ENCODE data around the gene FAM110A.
A peak's percentile ranks its signal among the peaks of the same experiment; 100 is the strongest.

The FAM110A gene

DNA sequence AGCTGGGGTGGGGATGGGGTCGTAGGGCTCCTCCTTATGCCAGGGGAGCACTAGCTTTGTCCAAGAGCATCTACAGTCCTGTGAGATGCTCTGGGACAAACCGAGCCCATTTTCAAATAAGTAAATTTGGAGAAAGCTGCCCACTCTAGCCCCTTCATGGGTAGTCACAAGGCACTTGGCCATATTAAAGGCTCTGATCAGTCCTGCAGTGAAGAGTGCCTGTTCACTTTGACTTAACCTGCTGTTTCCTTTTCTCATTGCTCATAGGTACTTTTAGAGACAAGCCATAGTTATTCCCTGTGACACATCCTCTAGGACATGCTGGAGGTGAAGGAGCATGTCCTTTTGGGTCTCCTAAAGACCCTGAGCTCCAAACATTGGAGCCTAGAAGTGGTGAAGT lies 38.4 kb downstream of the FAM110A start:
- Histone ChIP-seq H3K4me3 (ENCODE audit: severe bottlenecking) (no peak overlapping the region), H3K27ac (ENCODE audit: poor library complexity, severe bottlenecking) (no peak overlapping the region), H3K9me3 (ENCODE audit: severe bottlenecking) (no peaks in the 10 kb centered on the region), H3K27me3 (ENCODE audit: insufficient read depth, poor library complexity, severe bottlenecking) (no peaks in the 10 kb centered on the region), H3K36me3 (ENCODE audit: low read depth) (no peaks in the 10 kb centered on the region), H3K4me1 (ENCODE audit: insufficient read depth, poor library complexity, severe bottlenecking) (peaks cover 3% of the 10 kb centered on the region)
- ATAC-seq (ENCODE audit: low read depth) (no peak), DNase-seq (ENCODE audit: low spot score) (no peak)
- TF ChIP-seq, protein P1, sequence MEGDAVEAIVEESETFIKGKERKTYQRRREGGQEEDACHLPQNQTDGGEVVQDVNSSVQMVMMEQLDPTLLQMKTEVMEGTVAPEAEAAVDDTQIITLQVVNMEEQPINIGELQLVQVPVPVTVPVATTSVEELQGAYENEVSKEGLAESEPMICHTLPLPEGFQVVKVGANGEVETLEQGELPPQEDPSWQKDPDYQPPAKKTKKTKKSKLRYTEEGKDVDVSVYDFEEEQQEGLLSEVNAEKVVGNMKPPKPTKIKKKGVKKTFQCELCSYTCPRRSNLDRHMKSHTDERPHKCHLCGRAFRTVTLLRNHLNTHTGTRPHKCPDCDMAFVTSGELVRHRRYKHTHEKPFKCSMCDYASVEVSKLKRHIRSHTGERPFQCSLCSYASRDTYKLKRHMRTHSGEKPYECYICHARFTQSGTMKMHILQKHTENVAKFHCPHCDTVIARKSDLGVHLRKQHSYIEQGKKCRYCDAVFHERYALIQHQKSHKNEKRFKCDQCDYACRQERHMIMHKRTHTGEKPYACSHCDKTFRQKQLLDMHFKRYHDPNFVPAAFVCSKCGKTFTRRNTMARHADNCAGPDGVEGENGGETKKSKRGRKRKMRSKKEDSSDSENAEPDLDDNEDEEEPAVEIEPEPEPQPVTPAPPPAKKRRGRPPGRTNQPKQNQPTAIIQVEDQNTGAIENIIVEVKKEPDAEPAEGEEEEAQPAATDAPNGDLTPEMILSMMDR (IDR thresholded peaks at IDR 0.05; ENCODE audit: poor library complexity, severe bottlenecking) = no peak

DNA sequence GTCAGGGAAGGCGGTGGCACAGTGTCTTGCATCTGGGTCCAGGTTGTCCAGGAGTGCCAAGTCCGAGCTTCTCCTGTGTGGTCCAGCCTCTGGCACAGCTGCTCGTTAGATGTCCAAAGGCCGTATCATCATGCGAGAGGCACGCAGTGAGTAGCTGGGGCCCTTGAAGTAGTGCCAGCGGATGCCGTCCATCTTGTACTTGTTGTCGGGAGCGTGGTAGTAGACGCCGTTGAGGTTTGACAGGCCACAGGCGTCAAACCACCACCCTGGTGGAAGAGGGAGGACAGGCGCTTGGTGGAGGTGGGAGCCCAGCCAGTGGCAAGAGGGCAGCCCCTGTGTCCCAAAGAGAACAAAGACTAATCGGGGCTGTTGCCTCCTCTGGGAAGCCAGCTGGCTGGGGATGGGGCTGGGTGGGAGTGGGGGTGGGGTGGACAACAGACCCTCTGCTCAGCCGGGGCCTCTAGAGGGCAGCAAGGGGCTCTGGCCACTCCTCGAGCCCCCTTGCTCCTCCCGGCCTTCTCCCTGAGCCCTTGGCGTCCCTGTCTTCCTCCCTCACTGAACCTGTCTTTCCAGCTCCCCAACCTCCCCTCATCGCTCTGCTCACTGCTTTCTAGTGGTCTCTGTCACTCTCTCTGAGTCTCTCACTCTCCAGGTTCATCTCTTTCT lies 39.5 kb downstream of the FAM110A start:
- H3K4me3 ChIP-seq (ENCODE audit: severe bottlenecking) = no peak overlapping the region

DNA sequence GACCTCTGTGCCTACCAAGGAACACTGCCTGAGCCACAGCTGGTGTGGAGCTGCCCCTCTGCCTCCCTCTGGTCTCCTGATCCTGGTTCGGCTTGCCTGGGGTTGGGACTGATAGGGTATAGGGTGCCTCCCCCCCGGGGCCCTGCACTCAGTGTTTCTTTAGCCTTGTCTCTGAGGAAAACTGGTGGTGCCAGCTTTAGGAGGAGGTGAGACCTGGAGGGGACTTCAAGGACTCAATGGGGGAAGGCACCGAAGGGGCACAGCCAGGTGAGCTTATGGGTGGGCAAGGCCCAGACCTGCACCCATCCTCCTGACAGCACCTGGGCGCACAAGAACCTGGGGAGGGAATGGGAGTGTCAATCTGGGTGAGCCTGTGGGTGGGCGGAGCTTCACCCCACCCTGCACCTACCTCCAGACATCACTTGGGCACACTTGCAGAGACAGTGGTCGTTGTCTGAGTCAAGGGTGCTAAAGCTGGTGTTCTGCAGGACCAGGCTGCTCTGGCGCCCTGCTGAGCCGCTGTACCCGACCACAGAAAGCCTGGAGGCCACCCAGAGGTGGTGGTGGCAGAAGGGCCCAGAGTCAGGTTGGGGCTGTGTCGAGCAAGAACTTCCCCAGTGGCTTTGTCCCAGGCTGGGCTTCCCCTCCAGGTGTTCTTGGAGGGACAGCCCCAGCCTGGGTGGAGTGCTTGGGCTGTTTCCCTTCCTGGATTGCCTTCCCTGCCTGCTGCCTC lies 40.5 kb downstream of the FAM110A start:
- ATAC-seq (ENCODE audit: low read depth) (no peak), DNase-seq (ENCODE audit: low spot score) (no peak)
- Histone ChIP-seq H3K36me3 (ENCODE audit: low read depth) (no peaks in the 10 kb centered on the region), H3K4me3 (ENCODE audit: severe bottlenecking) (no peak overlapping the region), H3K27ac (ENCODE audit: poor library complexity, severe bottlenecking) (no peak overlapping the region), H3K9me3 (ENCODE audit: severe bottlenecking) (no peaks in the 10 kb centered on the region), H3K27me3 (ENCODE audit: insufficient read depth, poor library complexity, severe bottlenecking) (no peaks in the 10 kb centered on the region), H3K4me1 (ENCODE audit: insufficient read depth, poor library complexity, severe bottlenecking) (peaks cover 3% of the 10 kb centered on the region)
- TF ChIP-seq, protein P1 (IDR thresholded peaks at IDR 0.05; ENCODE audit: poor library complexity, severe bottlenecking) = no peak

More for the DNA sequence above, 39.5 kb downstream of the FAM110A start:
- DNase-seq (ENCODE audit: low spot score) (no peak), ATAC-seq (ENCODE audit: low read depth) (no peak)
- H3K27me3 ChIP-seq (ENCODE audit: insufficient read depth, poor library complexity, severe bottlenecking) = no peaks in the 10 kb centered on the region
- TF ChIP-seq, protein P1 (IDR thresholded peaks at IDR 0.05; ENCODE audit: poor library complexity, severe bottlenecking) = no peak
- no peaks in the 10 kb centered on the region for H3K9me3 ChIP-seq (ENCODE audit: severe bottlenecking)
- no peak overlapping the region for H3K27ac ChIP-seq (ENCODE audit: poor library complexity, severe bottlenecking)
- peaks cover 3% of the 10 kb centered on the region for H3K4me1 ChIP-seq (ENCODE audit: insufficient read depth, poor library complexity, severe bottlenecking)
- H3K36me3 ChIP-seq (ENCODE audit: low read depth) = no peaks in the 10 kb centered on the region

DNA sequence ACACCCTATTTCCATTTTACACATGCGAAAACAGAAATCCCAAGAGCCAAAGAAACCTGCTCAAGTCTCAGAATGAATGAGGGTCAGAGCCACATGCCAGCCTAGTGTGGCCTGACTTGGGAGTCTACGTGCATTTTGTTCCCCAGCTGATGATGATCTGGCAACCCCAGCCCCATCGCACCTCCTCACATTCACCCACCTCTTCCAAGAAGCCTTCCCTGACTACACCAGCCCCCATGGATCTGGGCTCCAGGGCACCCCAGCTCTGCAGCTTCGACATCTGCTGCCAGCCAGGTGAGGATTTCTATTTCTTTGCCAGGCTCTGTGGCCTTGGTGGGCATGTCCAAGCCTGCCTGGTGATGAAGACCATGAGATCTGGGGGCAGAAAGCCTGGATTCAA lies 41.6 kb downstream of the FAM110A start:
- TF ChIP-seq, protein P1 (IDR thresholded peaks at IDR 0.05; ENCODE audit: poor library complexity, severe bottlenecking) = no peak
- H3K27ac ChIP-seq (ENCODE audit: poor library complexity, severe bottlenecking) = no peak overlapping the region
- H3K4me3 ChIP-seq (ENCODE audit: severe bottlenecking) = no peak overlapping the region
- H3K9me3 ChIP-seq (ENCODE audit: severe bottlenecking) = no peaks in the 10 kb centered on the region
- ATAC-seq (ENCODE audit: low read depth) = peak; percentile 27; the same call in 1 of the 3 replicates
- H3K4me1 ChIP-seq (ENCODE audit: insufficient read depth, poor library complexity, severe bottlenecking) = peaks cover 3% of the 10 kb centered on the region
- H3K36me3 ChIP-seq (ENCODE audit: low read depth) = no peaks in the 10 kb centered on the region
- H3K27me3 ChIP-seq (ENCODE audit: insufficient read depth, poor library complexity, severe bottlenecking) = no peaks in the 10 kb centered on the region
- no peak for DNase-seq (ENCODE audit: low spot score)

DNA sequence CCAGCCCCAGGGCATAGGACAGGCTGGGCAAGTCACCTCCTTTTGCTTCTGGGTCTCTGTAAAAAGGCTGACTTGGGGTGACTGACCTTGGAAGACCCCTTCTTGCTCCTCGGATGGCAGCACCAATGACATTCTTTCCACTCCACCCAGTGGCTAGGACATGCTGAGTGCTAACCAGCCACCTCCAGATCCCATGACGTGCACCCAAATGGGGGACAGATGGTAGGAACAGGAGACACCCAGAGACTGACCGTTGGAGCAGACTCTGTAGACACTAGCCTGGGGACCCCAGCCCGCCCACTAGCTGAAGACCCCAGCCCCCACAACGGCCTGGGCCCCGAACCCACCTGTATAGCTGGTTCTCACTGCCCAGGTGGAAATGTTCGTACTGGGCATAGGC lies 44.3 kb downstream of the FAM110A start:
- Histone ChIP-seq H3K9me3 (ENCODE audit: severe bottlenecking) (no peaks in the 10 kb centered on the region), H3K27me3 (ENCODE audit: insufficient read depth, poor library complexity, severe bottlenecking) (no peaks in the 10 kb centered on the region), H3K36me3 (ENCODE audit: low read depth) (no peaks in the 10 kb centered on the region), H3K27ac (ENCODE audit: poor library complexity, severe bottlenecking) (no peak overlapping the region), H3K4me1 (ENCODE audit: insufficient read depth, poor library complexity, severe bottlenecking) (peaks cover 11% of the 10 kb centered on the region), H3K4me3 (ENCODE audit: severe bottlenecking) (no peak overlapping the region)
- TF ChIP-seq, protein P1 (IDR thresholded peaks at IDR 0.05; ENCODE audit: poor library complexity, severe bottlenecking) = no peak
- ATAC-seq (ENCODE audit: low read depth) (no peak), DNase-seq (ENCODE audit: low spot score) (no peak)
